K562 (cell line): Measurements from ENCODE around the gene OR12D2. TPM values are rescaled to one million over a fixed set of nuclear protein-coding genes. Genes with fewer than 3 reads are reported as not detected.

Experiments used
- ATAC-seq: fragments of 200-7000 bp; cut with Tn5 transposase; 3 replicates; pipeline ENCODE4 v1.9.1; 2020; ENCODE audit warnings: moderate library complexity
- Bru-seq: library from RNA; stranded (reverse); fragments of 400-500 nt; gene quantifications from one replicate; lab custom pipeline; 2021; lab: Mats Ljungman, UMichigan
- BruChase-seq, 2 experiments: library from RNA; stranded (reverse); fragments of 400-500 nt; gene quantifications; one replicate each; lab custom pipeline; 2021; lab: Mats Ljungman, UMichigan
- BruUV-seq: library from RNA; stranded (reverse); fragments of 400-500 nt; replicated peaks from 2 replicates; lab custom pipeline; 2021; lab: Mats Ljungman, UMichigan
- CTCF ChIA-PET: fragments of 300-600 bp; formaldehyde crosslinking; extraction: SDS; loops from one replicate; lab custom pipeline; 2021; ENCODE audit warnings: low intra/inter-chr PET ratio; lab: Yijun Ruan, JAX
- POLR2A ChIA-PET: fragments of 300-600, 350-650 bp; sonication (Branson Sonifier 250); formaldehyde crosslinking; extraction: SDS; loops from one replicate; lab custom pipeline; 2021; ENCODE audit warnings: antibody characterized with exemption, inconsistent platforms; lab: Yijun Ruan, JAX
- DNase-seq, 4 experiments: peaks; one replicate each; pipeline versions ENCODE4 v3.0.0 to v3.0.0-alpha.2; 2011 to 2018; ENCODE audit warnings: low spot score in 3 of 4, mixed read lengths in 3 of 4; ENCODE audit errors: extremely low read depth in 1 of 4
- FAIRE-seq: peaks from 2 replicates; lab custom pipeline; 2011; peaks lifted over from hg19 to GRCh38; lab: Jason Lieb, UNC
- H2AFZ ChIP-seq: 2 replicates; pipeline ENCODE4 v1.6.0; 2011; ENCODE audit warnings: low read depth, low read length, control low read depth, inconsistent platforms
- H3K27ac ChIP-seq: fragments of 200-600 bp; 3 replicates; pipeline ENCODE4 v1.8.0; 2011; ENCODE audit warnings: low read depth, mild to moderate bottlenecking, control low read depth, inconsistent platforms, low read length, moderate library complexity, mixed read lengths; ENCODE audit errors: extremely low read depth
- H3K27me3 ChIP-seq, 2 experiments: fragments of 300-600 bp in 1 of 2; 2 replicates in 1 of 2; 3 replicates in 1 of 2; pipeline versions ENCODE4 v1.6.0 to v1.8.0; 2011; ENCODE audit warnings: inconsistent platforms in 2 of 2, low read length in 2 of 2, mild to moderate bottlenecking in 1 of 2, mixed read lengths in 1 of 2, moderate library complexity in 1 of 2; ENCODE audit not compliant: control insufficient read depth in 2 of 2, insufficient read depth in 2 of 2
- H3K36me3 ChIP-seq: fragments of 300-600 bp; 3 replicates; pipeline ENCODE4 v1.8.0; 2011; ENCODE audit warnings: mild to moderate bottlenecking, low read length, inconsistent platforms; ENCODE audit not compliant: control insufficient read depth, insufficient read depth
- H3K4me1 ChIP-seq, 2 experiments: fragments of 200-600 bp in 1 of 2; replicated peaks in 1 of 2; 2 replicates in 1 of 2; 3 replicates in 1 of 2; pipeline versions ENCODE4 v1.5.1 to v1.8.0; 2011; ENCODE audit warnings: inconsistent platforms in 2 of 2, low read length in 2 of 2, mild to moderate bottlenecking in 1 of 2, mixed read lengths in 1 of 2, moderate library complexity in 1 of 2; ENCODE audit not compliant: control insufficient read depth in 2 of 2, insufficient read depth in 2 of 2
- H3K4me2 ChIP-seq: 2 replicates; pipeline ENCODE4 v1.6.1; 2011; ENCODE audit warnings: low read length, control low read depth, inconsistent platforms, mixed read lengths; ENCODE audit not compliant: insufficient read depth
- H3K4me3 ChIP-seq: fragments of 200-600 bp; sonication (generic), shearing (Covaris generic); 2 replicates; pipeline ENCODE4 v1.5.1; 2016; ENCODE audit warnings: control low read depth, inconsistent platforms
- H3K79me2 ChIP-seq: fragments of 200-600 bp; 3 replicates; pipeline ENCODE4 v1.8.0; 2011; ENCODE audit warnings: low read length, inconsistent platforms; ENCODE audit not compliant: control insufficient read depth, insufficient read depth
- H3K9ac ChIP-seq, 2 experiments: 2 replicates each; pipeline versions ENCODE4 v1.6.0 to v1.6.1; 2011; ENCODE audit warnings: low read depth in 2 of 2, low read length in 2 of 2, control low read depth in 1 of 2, inconsistent platforms in 1 of 2, mild to moderate bottlenecking in 1 of 2, mixed read lengths in 1 of 2; ENCODE audit not compliant: insufficient read depth in 1 of 2
- H3K9me1 ChIP-seq: one replicate; pipeline ENCODE4 v1.6.0; 2011; ENCODE audit warnings: inconsistent platforms, mild to moderate bottlenecking, low read length, moderate library complexity; ENCODE audit not compliant: control insufficient read depth, insufficient read depth
- H3K9me3 ChIP-seq: replicated peaks from 2 replicates; pipeline ENCODE4 v1.5.1; 2011; ENCODE audit warnings: low read depth, low read length, inconsistent platforms; ENCODE audit not compliant: control insufficient read depth, insufficient read depth
- H4K20me1 ChIP-seq: replicated peaks from 2 replicates; pipeline ENCODE4 v1.6.1; 2011; ENCODE audit warnings: low read length, inconsistent platforms, mixed read lengths; ENCODE audit not compliant: control insufficient read depth, insufficient read depth
- FOS ChIP-seq: IDR thresholded peaks from 3 replicates; pipeline ENCODE4 v1.6.1; 2011; ENCODE audit not compliant: insufficient read length; ENCODE audit errors: extremely low read depth
- GABPA ChIP-seq: fragments of 200-800 bp; sonication (Bioruptor generic); conservative IDR thresholded peaks from 2 replicates; pipeline ENCODE4 v1.6.1; 2016; ENCODE audit warnings: low read depth, missing genetic modification characterization, missing compliant biosample characterization
- HDGF ChIP-seq: fragments of 450-650 bp; IDR thresholded peaks from 2 replicates; pipeline ENCODE4 v1.6.1; 2016
- HMGN3 ChIP-seq: IDR thresholded peaks from 2 replicates; pipeline ENCODE4 v1.6.1; 2011; ENCODE audit warnings: borderline replicate concordance, low read depth, mild to moderate bottlenecking, mixed read lengths, low read length; ENCODE audit not compliant: insufficient read length; ENCODE audit errors: extremely low read depth
- SIX5 ChIP-seq, 2 experiments: IDR thresholded peaks; 2 replicates each; pipeline ENCODE4 v1.6.1; 2011; ENCODE audit warnings: low read length in 2 of 2, borderline replicate concordance in 1 of 2, low read depth in 1 of 2, mild to moderate bottlenecking in 1 of 2, moderate library complexity in 1 of 2; ENCODE audit not compliant: insufficient read depth in 1 of 2
- SNIP1 ChIP-seq: fragments of 450-650 bp; IDR thresholded peaks from 2 replicates; pipeline ENCODE4 v1.7.1; 2017; ENCODE audit warnings: low read depth, mild to moderate bottlenecking
- SRSF7 ChIP-seq: fragments of 200-400 bp; formaldehyde crosslinking; optimal IDR thresholded peaks from 2 replicates; pipeline ENCODE3; 2017; ENCODE audit warnings: mild to moderate bottlenecking, low read depth, low read length
- TEAD4 ChIP-seq, 2 experiments: sonication (generic) in 1 of 2; formaldehyde crosslinking in 1 of 2; IDR thresholded peaks; 2 replicates each; pipeline versions ENCODE4 v1.6.1 to v1.8.0; 2012 to 2022; ENCODE audit warnings: borderline replicate concordance in 1 of 2, inconsistent platforms in 1 of 2, low read length in 1 of 2, mild to moderate bottlenecking in 1 of 2, missing genetic modification reagents in 1 of 2
- ZBTB12 ChIP-seq: fragments of 250-450 bp; sonication (Bioruptor Pico); IDR thresholded peaks from 2 replicates; pipeline ENCODE4 v1.4.0; 2020
- ZFP1 ChIP-seq: fragments of 450-650 bp; formaldehyde crosslinking; IDR thresholded peaks from 2 replicates; pipeline ENCODE4 v1.4.0; 2020; ENCODE audit warnings: mild to moderate bottlenecking, mixed read lengths
- ZNF165 ChIP-seq: fragments of 250-450 bp; sonication (Bioruptor Pico); IDR thresholded peaks from 2 replicates; pipeline ENCODE4 v1.4.0; 2020; ENCODE audit warnings: borderline replicate concordance
- ZNF174 ChIP-seq: fragments of 250-450 bp; sonication (Bioruptor Pico); IDR thresholded peaks from 2 replicates; pipeline ENCODE4 v1.4.0; 2020; ENCODE audit warnings: mild to moderate bottlenecking
- ZNF444 ChIP-seq: fragments of 250-450 bp; sonication (Bioruptor Pico); IDR thresholded peaks from 2 replicates; pipeline ENCODE4 v1.4.0; 2020; ENCODE audit warnings: mild to moderate bottlenecking, moderate library complexity
- in situ Hi-C: fragments of 300-500 bp; cut with MboI; formaldehyde crosslinking; loops from 4 replicates; pipeline ENCODE4 v1.15.0; 2018; ENCODE audit warnings: inconsistent platforms, mixed read lengths
- intact Hi-C: fragments of 100-400 bp; cut with micrococcal nuclease; formaldehyde crosslinking; loops from 2 replicates; pipeline ENCODE4 v1.14.2; 2022
- long read RNA-seq, 3 experiments: library from polyadenylated mRNA in 2 of 3; library from RNA in 1 of 3; unstranded in 2 of 3; stranded (forward) in 1 of 3; transcript quantifications; one replicate each; pipeline ENCODE4 v2.0.0, GENCODE V29; 2019 to 2022
- polyA minus RNA-seq, 3 experiments: library from RNA; depleted of rRNA, polyadenylated mRNA; stranded (reverse); fragments of >200 nt; gene quantifications; 2 replicates each; pipeline ENCODE4 v1.2.3, GENCODE V29; 2011
- polyA plus RNA-seq, 8 experiments: library from polyadenylated mRNA; depleted of rRNA in 4 of 8; stranded (reverse) in 5 of 8; unstranded in 3 of 8; fragments of >200 nt; fragmentation: Nextera tagmentation in 2 of 8; fragmentation: Illumina TruSeq in 1 of 8; extraction: Ambion mirVana in 2 of 8; extraction: Trizol in 1 of 8; gene quantifications; 2 replicates each; pipeline versions ENCODE4 v1.2.1 to v1.2.3, GENCODE V29; 2011 to 2014; ENCODE audit warnings: inconsistent platforms in 1 of 8, missing spikeins in 1 of 8
- total RNA-seq, 7 experiments: library from RNA; depleted of rRNA in 6 of 7; stranded (reverse); fragments of >200 nt in 6 of 7; fragmentation: Illumina TruSeq in 2 of 7; extraction: Trizol in 2 of 7; gene quantifications; 2 replicates each; pipeline versions ENCODE4 v1.2.1 to v1.2.3, GENCODE V29; 2011 to 2021; ENCODE audit warnings: low replicate concordance in 1 of 7
- TF ChIP-seq, protein P1 (sequence below): fragments of 450-650 bp; formaldehyde crosslinking; IDR thresholded peaks from 2 replicates; pipeline ENCODE4 v1.4.0; 2020; ENCODE audit warnings: mild to moderate bottlenecking, mixed read lengths

OR12D2 gene, protein sequence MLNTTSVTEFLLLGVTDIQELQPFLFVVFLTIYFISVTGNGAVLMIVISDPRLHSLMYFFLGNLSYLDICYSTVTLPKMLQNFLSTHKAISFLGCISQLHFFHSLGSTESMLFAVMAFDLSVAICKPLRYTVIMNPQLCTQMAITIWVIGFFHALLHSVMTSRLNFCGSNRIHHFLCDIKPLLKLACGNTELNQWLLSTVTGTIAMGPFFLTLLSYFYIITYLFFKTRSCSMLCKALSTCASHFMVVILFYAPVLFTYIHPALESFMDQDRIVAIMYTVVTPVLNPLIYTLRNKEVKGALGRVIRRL
- total RNA-seq (2011; cell fraction: chromatin; rRNA removed; ENCODE audit: low replicate concordance) = not detected in 2 replicates
- total RNA-seq (2011; cell fraction: nucleolus; rRNA removed) = not detected in 2 replicates
- not detected in 2 replicates for total RNA-seq (2011; cell fraction: nucleoplasm; rRNA removed)
- total RNA-seq (2014; rRNA removed) = not detected in 2 replicates
- not detected in 2 replicates for total RNA-seq (2014; rRNA removed; fragmentation: Illumina TruSeq; extraction: Trizol)
- not detected in 2 replicates for total RNA-seq (2015; rRNA removed; fragmentation: Illumina TruSeq; extraction: Trizol)
- total RNA-seq (2021) = not detected in 2 replicates
- not detected in 2 replicates for polyA plus RNA-seq (2011; rRNA removed)
- polyA plus RNA-seq (2011; cell fraction: cytosol; rRNA removed) = not detected in 2 replicates
- not detected in 2 replicates for polyA plus RNA-seq (2011; cell fraction: nucleus; rRNA removed)
- polyA plus RNA-seq (2012) = not detected in 2 replicates
- polyA plus RNA-seq (2014; fragmentation: Illumina TruSeq; extraction: Trizol) = not detected in 2 replicates
- polyA plus RNA-seq (2014; fragmentation: Nextera tagmentation; extraction: Ambion mirVana) = not detected
- not detected in 2 replicates for polyA plus RNA-seq (2014; rRNA removed)
- polyA minus RNA-seq (2011; rRNA and poly(A)+ RNA removed) = not detected in 2 replicates
- polyA minus RNA-seq (2011; cell fraction: cytosol; rRNA and poly(A)+ RNA removed) = not detected in 2 replicates
- not detected in 2 replicates for polyA minus RNA-seq (2011; cell fraction: nucleus; rRNA and poly(A)+ RNA removed)
- not detected for Bru-seq, nascent RNA
- not detected for BruChase-seq, experiment 1, labeled RNA remaining after a 2-hour chase
- BruChase-seq, experiment 2, labeled RNA remaining after a 6-hour chase = not detected
- long read RNA-seq, experiment 1 = 0 reads
- long read RNA-seq, experiment 2 = 0 reads
- long read RNA-seq, experiment 3 = 0 reads

DNA sequence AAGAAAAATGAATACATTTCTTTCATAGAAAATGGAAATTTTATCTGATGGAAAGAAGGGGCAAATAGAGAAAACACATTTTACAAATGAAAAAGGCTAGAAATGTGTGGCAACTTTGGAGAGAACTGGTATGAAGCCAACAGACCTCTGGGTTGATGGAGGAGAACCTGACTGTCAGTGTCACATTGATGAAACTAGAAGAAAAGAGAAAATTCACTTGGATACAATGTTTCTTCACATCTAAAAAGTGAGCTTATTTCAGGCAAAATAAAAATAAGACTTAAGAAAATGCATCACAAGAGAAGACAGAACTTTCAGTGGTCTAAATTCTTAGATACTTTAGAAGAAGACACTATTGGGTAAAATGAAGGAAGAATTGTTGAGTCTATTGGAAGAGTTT lies at the start of gene OR12D2:
Gene OR12D2 (plus strand): TSS at position 301 of the 400 bp plus-strand sequence. CDS start 1,069 bp downstream, outside the sequence.
- Histone ChIP-seq H4K20me1 (no peaks in the 10 kb centered on the region), H3K9me3 (no peaks in the 10 kb centered on the region), H3K9me1 (no peaks in the 10 kb centered on the region), H3K79me2 (no peaks in the 10 kb centered on the region), H3K4me2 (no peak within 1 kb of the TSS), H3K4me1 (no peaks in the 10 kb centered on the region), H2AFZ (no peak within 1 kb of the TSS), H3K36me3 (no peaks in the 10 kb centered on the region), H3K27me3 (peaks cover 2 to 12% of the 10 kb centered on the region in 2 experiments; a peak in 2 of 5 replicates), H3K9ac (no peak within 1 kb of the TSS), H3K4me3 (no peak within 1 kb of the TSS), H3K27ac (no peak within 1 kb of the TSS)
- in situ Hi-C loops = no loop called here
- ATAC-seq = no peak
- intact Hi-C loops = no loop called here
- DNase-seq = no peak
- no peak for FAIRE-seq
- CTCF ChIA-PET = no interaction called here
- POLR2A ChIA-PET = interaction anchor here (1.2 kb wide), 1 partner anchor 15 kb away, joined by 3 read pairs; no protein-coding TSS in a partner anchor
- BruUV-seq = no TSS peak
- no peak for TF ChIP-seq FOS
- TF ChIP-seq ZFP1 = no peak
- TF ChIP-seq, protein P1, sequence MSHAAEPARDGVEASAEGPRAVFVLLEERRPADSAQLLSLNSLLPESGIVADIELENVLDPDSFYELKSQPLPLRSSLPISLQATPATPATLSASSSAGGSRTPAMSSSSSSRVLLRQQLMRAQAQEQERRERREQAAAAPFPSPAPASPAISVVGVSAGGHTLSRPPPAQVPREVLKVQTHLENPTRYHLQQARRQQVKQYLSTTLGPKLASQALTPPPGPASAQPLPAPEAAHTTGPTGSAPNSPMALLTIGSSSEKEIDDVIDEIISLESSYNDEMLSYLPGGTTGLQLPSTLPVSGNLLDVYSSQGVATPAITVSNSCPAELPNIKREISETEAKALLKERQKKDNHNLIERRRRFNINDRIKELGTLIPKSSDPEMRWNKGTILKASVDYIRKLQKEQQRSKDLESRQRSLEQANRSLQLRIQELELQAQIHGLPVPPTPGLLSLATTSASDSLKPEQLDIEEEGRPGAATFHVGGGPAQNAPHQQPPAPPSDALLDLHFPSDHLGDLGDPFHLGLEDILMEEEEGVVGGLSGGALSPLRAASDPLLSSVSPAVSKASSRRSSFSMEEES (CRISPR knock-in tag) = no peak
- TF ChIP-seq ZNF444 (CRISPR knock-in tag) = no peak
- TF ChIP-seq ZBTB12 (CRISPR knock-in tag) = no peak
- no peak for TF ChIP-seq ZNF174 (CRISPR knock-in tag)
- no peak for TF ChIP-seq HDGF
- TF ChIP-seq HMGN3 = no peak
- no peak for TF ChIP-seq ZNF165 (CRISPR knock-in tag)
- TF ChIP-seq SRSF7 = no peak
- no peak for TF ChIP-seq SIX5 (IDR thresholded peaks at IDR 0.05; ENCODE audit: borderline replicate concordance in 1 of 2, insufficient read depth in 1 of 2, low read depth in 1 of 2, low read length in 2 of 2)
- no peak for TF ChIP-seq TEAD4 (IDR thresholded peaks at IDR 0.05; ENCODE audit: low read length)
- TF ChIP-seq TEAD4 (CRISPR knock-in tag; IDR thresholded peaks at IDR 0.05; ENCODE audit: borderline replicate concordance) = no peak
- no peak for TF ChIP-seq GABPA
- TF ChIP-seq SNIP1 = no peak
